Gastroesophageal sphincter (tissue), 4 donors: ENCODE data around the gene SCAPER. TPM values are rescaled to one million over a fixed set of nuclear protein-coding genes. Genes with fewer than 3 reads are reported as not detected.
"Not testable (repeated sequence)": the region's sequence is repeated elsewhere in the genome, so short reads cannot be mapped to it uniquely, and the experiment has no call there.

ENCODE experiments used
- ATAC-seq: fragments of 150-250 bp; one replicate; pipeline ENCODE4 v1.9.1; 2016; ENCODE audit warnings: mild to moderate bottlenecking, moderate library complexity
- H3K27ac ChIP-seq, 4 donors: fragments of 200-600 bp; sonication (generic) in 3 of 4; 1 replicate in 3 of 4; 2 replicates in 1 of 4; pipeline ENCODE4 v1.5.1; 2016 to 2019
- H3K27me3 ChIP-seq: fragments of 200-600 bp; sonication (generic); one replicate; pipeline ENCODE4 v1.5.1; 2019
- H3K36me3 ChIP-seq, 2 donors: fragments of 200-600 bp; sonication (generic); one replicate each; pipeline ENCODE4 v1.5.1; 2019; ENCODE audit warnings: control low read depth in 1 of 2
- H3K4me1 ChIP-seq, 3 donors: fragments of 200-600 bp; sonication (generic); 1 replicate in 2 of 3; 2 replicates in 1 of 3; pipeline ENCODE4 v1.5.1; 2016 to 2019; ENCODE audit warnings: control low read depth in 2 of 3
- H3K4me3 ChIP-seq, 2 donors: fragments of 200-600 bp; sonication (generic); one replicate each; pipeline ENCODE4 v1.5.1; 2019; ENCODE audit warnings: mild to moderate bottlenecking in 1 of 2, moderate library complexity in 1 of 2
- H3K9me3 ChIP-seq, 3 donors: fragments of 200-600 bp; sonication (generic); one replicate each; pipeline ENCODE4 v1.5.1; 2017 to 2019; ENCODE audit warnings: control low read depth in 2 of 3
- EP300 ChIP-seq: sonication (generic); formaldehyde crosslinking; IDR thresholded peaks from one replicate; pipeline ENCODE4 v1.6.1; 2017; ENCODE audit warnings: antibody characterized with exemption, mild to moderate bottlenecking
- POLR2A ChIP-seq, 2 donors: fragments of 450-650 bp; IDR thresholded peaks; one replicate each; pipeline ENCODE4 v1.6.1; 2017; ENCODE audit warnings: antibody characterized with exemption in 2 of 2, mild to moderate bottlenecking in 2 of 2, moderate library complexity in 1 of 2
- POLR2AphosphoS5 ChIP-seq: sonication (generic); formaldehyde crosslinking; IDR thresholded peaks from one replicate; pipeline ENCODE4 v1.6.1; 2017; ENCODE audit warnings: antibody characterized with exemption
- WGBS, 2 donors: methylation state at CpG; one replicate each; pipeline ENCODE4 v1.1.5; 2018; ENCODE audit warnings: low coverage in 1 of 2; 5-methylcytosine and 5-hydroxymethylcytosine counted together
- total RNA-seq, 4 donors: library from RNA; depleted of rRNA; stranded (reverse); fragments of >200 nt; gene quantifications; one replicate each; pipeline ENCODE4 v1.1.0, GENCODE V29; 2016
- TF ChIP-seq, protein P1 (sequence below), 4 experiments: fragments of 200-600 bp in 2 of 4; fragments of 450-650 bp in 2 of 4; sonication (generic) in 1 of 4; IDR thresholded peaks; one replicate each; pipeline ENCODE4 v1.5.1; 2017 to 2019; ENCODE audit warnings: antibody characterized with exemption in 4 of 4, mild to moderate bottlenecking in 2 of 4, moderate library complexity in 2 of 4

SCAPER gene
- total RNA-seq, 4 donors from 2014 or later: 21.5 to 34.3 (median 28.7) TPM

DNA sequence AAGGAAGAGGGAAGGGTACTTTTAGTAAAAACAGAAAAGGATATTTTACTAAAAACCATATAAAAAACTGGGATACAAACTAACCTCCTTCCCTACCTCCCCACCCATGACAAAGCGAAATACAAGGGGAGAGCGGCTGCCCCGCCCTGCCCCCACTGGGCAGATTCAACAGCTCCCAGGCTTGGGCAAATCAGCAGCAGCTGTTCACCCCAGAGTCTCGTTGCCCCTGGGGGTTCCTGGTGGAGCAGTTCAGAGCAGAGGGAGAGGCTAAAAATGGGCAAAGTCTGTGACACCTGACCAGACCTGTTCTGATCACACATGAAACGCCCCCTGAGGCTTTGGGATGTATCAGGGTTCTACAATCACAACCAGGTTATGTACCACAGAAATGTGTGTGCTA is 591.4 kb downstream of the SCAPER start:
- Histone ChIP-seq H3K4me3 (no peak overlapping the region), H3K27ac (no peak overlapping the region), H3K4me1 (peaks cover 0 to 26% (median 3%) of the 10 kb centered on the region in 3 donors), H3K27me3 (peaks cover 1% of the 10 kb centered on the region), H3K9me3 (no peaks in the 10 kb centered on the region), H3K36me3 (no peaks in the 10 kb centered on the region)
- ATAC-seq: no peak
- TF ChIP-seq POLR2A (IDR thresholded peaks at IDR 0.05) (no peak), EP300 (no peak), POLR2AphosphoS5 (no peak)
- TF ChIP-seq, protein P1, sequence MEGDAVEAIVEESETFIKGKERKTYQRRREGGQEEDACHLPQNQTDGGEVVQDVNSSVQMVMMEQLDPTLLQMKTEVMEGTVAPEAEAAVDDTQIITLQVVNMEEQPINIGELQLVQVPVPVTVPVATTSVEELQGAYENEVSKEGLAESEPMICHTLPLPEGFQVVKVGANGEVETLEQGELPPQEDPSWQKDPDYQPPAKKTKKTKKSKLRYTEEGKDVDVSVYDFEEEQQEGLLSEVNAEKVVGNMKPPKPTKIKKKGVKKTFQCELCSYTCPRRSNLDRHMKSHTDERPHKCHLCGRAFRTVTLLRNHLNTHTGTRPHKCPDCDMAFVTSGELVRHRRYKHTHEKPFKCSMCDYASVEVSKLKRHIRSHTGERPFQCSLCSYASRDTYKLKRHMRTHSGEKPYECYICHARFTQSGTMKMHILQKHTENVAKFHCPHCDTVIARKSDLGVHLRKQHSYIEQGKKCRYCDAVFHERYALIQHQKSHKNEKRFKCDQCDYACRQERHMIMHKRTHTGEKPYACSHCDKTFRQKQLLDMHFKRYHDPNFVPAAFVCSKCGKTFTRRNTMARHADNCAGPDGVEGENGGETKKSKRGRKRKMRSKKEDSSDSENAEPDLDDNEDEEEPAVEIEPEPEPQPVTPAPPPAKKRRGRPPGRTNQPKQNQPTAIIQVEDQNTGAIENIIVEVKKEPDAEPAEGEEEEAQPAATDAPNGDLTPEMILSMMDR (IDR thresholded peaks at IDR 0.05): no peak
- 67 to 73% methylated on average over 4 of the region's 5 CpGs for WGBS, 2 donors

DNA sequence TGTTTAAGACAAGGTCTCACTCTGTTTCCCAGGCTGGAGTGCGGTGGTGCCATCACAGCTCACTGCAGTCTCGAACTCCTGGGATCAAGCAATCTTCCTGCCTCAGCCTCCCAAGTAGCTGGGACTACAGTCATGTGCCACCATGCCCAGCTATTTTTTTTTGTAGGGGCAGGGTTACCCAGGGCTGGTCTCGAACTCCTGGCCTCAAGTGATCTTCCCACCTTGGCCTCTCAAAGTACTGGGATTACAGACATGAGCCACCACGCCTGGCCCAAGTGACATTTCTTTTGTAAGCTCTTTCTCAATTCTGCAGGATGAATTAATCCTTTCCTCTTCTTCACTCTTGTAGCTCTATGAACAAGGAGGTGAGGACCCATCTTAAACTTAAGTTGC is 592.0 kb downstream of the SCAPER start:
- not testable (repeated sequence) for H3K36me3 ChIP-seq, H3K9me3 ChIP-seq, H3K27ac ChIP-seq, H3K4me3 ChIP-seq, ATAC-seq, H3K27me3 ChIP-seq
- peaks cover 0 to 31% (median 3%) of the 10 kb centered on the region in 3 donors for H3K4me1 ChIP-seq
- WGBS, 2 donors: 93% methylated on average over 4 of the region's 4 CpGs; no CpG with 5 or more reads in 1 of the 2 donors

DNA sequence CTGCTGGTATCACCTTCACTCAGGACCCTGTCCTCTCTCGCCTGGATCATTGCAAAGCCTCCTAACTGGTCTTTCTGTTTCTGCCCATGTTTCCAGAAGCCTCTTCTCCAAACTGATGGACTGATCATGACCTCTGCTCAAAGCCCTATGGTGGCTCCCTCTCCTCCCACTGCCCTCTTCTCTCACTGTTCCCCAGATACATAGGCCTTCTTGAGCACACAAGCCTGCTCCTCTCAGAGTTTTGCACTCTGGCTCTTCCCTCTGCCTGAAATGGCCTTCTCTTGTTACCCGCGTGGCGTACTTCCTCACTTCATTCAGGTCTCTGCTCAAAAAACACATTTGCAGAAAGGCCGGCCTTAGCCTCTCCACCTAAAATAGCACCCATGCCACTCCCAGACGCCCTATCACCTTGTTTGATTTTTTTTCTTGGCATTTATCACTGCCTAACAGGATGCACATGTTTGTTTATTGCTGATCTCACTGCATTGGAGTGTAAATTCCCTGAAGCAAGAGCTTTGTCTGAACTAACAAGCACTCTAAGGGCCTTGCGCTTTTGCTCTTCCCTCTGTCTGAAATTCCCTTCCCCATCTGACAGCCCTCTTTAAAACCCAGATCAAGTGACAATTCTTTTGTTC is 592.5 kb downstream of the SCAPER start:
- Histone ChIP-seq H3K9me3 (no peaks in the 10 kb centered on the region), H3K27me3 (no peaks in the 10 kb centered on the region), H3K27ac (peak overlapping the region in 3 of 4 donors; percentile 1 to 89 (median 49)), H3K4me1 (peaks cover 0 to 35% (median 3%) of the 10 kb centered on the region in 3 donors), H3K36me3 (no peaks in the 10 kb centered on the region), H3K4me3 (no peak overlapping the region)
- WGBS, 2 donors: 81 to 83% methylated on average over 7 of the region's 7 CpGs
- TF ChIP-seq POLR2AphosphoS5 (no peak), POLR2A (IDR thresholded peaks at IDR 0.05) (no peak), EP300 (no peak)
- TF ChIP-seq, protein P1 (IDR thresholded peaks at IDR 0.05): no peak
- no peak for ATAC-seq

DNA sequence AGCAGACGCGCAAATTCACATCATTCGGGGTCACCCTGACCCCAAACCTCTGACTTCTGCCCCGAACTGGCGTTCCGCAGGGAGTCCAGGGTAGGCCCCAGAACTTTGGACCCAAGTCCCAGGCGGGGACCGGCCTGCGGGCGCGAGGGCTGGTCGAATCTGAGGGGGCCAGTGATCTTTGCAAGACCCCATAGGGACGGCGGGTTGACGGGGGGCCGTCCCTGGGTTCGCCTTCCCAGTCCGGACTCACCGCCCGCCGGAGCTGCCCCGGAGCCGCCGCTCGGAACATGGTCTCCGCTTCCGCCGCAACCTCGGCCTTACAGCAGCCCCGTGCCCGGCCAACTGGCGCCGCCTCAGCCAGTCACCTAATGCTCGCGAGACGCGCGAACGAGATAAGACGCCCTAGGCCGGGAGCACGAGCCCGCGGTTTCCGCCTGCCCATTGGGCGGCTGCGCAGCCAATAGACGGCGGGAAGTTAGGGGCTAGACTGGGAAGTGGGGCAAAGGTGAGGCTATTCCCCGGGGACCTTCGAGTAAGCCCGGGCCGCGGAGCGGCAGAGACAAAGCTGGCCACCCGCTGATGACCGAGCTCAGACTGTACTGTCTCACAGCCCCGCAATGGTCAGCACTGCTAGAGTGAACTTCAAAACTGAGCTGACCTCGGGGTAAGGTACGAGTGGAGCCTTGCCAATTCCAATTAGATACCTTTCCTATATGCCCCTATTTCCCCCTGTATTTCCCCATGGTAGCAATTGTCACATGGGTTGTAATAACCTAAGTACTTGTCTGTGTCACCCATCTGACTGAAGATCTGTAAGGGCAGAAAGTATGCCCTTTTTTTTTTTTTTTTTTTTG is 593.8 kb downstream of the SCAPER start, which contains the start of gene ETFA:
Gene ETFA, minus strand, starts transcription at position 370 of the 854 bp plus-strand sequence. Its CDS starts 81 bp downstream, at position 289.
- peak; percentile 99 for ATAC-seq
- TF ChIP-seq POLR2AphosphoS5 (peak; percentile 98), EP300 (no peak), POLR2A (IDR thresholded peaks at IDR 0.05) (peak; percentile 89 to 93)
- TF ChIP-seq, protein P1 (IDR thresholded peaks at IDR 0.05): no peak
- Histone ChIP-seq H3K4me1 (peaks cover 0 to 35% (median 3%) of the 10 kb centered on the region in 3 donors), H3K36me3 (no peaks in the 10 kb centered on the region), H3K27ac (peak within 1 kb of the TSS; percentile 66 to 98 (median 90)), H3K9me3 (no peaks in the 10 kb centered on the region), H3K27me3 (no peaks in the 10 kb centered on the region), H3K4me3 (peak within 1 kb of the TSS; percentile 42 to 75)
- 0% methylated on average over 3 to 15 of the region's 60 CpGs for WGBS, 2 donors

DNA sequence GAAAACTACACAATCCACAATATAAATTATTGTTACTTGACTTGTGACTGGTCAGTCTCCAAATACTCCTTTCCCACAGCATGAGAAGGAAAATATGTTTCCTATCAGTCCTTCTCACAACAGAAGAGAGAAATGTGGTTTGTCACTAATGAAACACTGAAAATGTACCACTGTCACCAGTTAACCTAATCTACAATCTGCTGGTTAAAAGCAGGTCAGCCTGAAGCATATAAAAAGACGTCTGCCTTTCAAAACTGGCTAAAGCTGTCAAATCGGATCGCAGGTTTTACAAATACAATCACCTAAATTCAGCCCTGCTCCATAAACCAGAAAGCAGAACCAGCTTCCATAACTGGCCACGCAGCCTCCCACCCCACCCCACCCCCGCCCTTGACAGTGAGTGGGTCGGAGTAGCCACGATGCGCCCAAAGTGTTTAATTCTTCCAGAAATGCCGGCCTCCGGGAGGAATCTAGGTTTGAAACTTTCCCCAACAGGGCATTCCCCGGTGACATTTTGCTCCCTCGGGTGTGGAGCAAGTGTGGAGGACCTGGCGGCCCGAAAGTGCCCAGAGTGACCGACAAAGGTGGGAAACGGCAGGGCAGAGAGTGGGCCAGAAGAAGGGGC is 594.6 kb downstream of the SCAPER start:
- Histone ChIP-seq H3K4me3 (peak overlapping the region; percentile 42 to 75), H3K27ac (peak overlapping the region; percentile 39 to 98 (median 90)), H3K9me3 (no peaks in the 10 kb centered on the region), H3K4me1 (peaks cover 0 to 35% (median 3%) of the 10 kb centered on the region in 3 donors), H3K27me3 (no peaks in the 10 kb centered on the region), H3K36me3 (no peaks in the 10 kb centered on the region)
- 1% methylated on average over 10 of the region's 16 CpGs; no CpG with 5 or more reads in 1 of the 2 donors for WGBS, 2 donors
- TF ChIP-seq, protein P1 (IDR thresholded peaks at IDR 0.05): no peak
- no peak for TF ChIP-seq POLR2AphosphoS5
- TF ChIP-seq POLR2A (IDR thresholded peaks at IDR 0.05): no peak
- no peak for TF ChIP-seq EP300
- peak; percentile 5 for ATAC-seq
